NCI-H345 treated with DMSO at 0.1 percent for 48 hours (cell line): Measurements from ENCODE around the gene SYCP2.

Source experiments
- DNase-seq: peaks from one replicate; lab custom pipeline; 2025; ENCODE audit not compliant: unreplicated experiment; lab: John Stamatoyannopoulos, UW

Gene SYCP2

DNA sequence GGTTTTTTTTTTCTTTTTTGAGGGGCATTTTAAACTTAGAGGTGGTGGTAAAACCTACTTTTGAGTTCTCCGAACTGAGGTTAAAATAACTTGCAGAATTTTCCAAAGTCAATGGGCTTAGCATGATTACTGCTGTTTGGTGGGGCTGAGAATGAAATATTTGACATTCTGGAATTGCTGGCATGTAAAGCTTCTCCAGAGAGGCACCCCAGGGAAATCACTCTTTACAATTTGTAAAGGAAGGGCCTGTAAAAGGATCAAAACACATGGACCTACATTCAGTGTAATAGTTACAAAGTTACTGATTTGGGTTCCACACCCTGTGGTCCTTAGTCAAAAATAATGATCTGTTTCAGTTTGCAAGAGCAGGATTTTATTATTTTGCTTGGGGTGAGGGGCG is 12.3 kb upstream of the SYCP2 start:
- DNase-seq = no peak

DNA sequence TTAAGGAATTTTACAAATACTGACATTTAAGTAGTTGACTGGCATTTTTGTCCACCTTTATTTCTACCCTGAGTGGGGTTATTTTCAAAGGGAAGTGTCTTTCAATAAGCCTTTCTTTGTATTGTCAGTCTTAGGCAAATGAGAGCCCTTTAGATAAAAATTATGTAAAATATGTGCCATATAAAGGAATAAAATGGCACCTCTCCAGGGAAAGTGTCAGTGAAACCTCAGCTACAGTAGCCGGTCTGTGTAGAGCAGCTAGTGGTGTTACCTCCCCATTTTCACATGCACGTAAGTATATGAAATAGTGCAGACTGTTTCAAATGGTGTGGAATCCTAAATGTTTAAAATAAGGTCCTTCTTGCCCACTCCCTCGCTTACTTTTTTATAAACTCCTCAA is 11.7 kb upstream of the SYCP2 start:
- no peak for DNase-seq

DNA sequence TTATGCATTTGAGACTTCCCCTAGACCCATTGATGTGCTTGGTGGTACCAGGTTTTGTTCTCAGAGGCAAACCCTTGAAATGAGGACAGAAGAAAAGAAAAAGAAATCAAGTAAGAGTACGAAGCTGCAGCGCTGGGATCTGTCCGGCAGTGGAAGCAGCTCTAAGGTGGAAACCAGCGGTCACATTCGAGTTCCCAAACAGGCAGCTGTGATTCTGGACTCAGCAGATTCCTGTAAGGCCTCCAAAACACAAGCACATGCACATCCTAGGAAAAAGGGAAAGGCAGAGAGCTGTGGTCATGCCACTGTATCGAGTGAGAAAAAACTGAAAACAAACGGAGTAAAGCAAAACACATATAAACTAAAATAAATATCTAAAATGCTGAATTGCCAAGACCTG is 11.3 kb upstream of the SYCP2 start:
- no peak for DNase-seq

DNA sequence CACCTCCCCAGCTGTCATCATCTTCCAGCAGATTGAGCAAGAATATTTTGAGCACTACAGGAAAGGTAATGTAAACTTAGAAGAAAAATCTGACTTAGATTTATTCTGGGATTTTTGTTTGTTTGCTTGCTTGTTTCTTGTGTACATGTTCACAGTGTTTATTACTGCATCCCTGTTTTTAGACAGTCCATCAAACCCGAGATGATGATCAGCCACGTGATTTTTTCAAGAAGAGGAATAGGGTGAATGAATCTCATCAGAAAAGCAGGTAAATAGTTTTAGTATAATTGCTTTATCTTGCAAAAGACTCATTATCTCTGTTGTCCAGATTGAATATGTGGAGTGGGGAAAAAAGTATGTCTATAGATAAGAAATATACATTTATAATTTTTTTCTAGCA is 8.8 kb upstream of the SYCP2 start:
- no peak for DNase-seq

DNA sequence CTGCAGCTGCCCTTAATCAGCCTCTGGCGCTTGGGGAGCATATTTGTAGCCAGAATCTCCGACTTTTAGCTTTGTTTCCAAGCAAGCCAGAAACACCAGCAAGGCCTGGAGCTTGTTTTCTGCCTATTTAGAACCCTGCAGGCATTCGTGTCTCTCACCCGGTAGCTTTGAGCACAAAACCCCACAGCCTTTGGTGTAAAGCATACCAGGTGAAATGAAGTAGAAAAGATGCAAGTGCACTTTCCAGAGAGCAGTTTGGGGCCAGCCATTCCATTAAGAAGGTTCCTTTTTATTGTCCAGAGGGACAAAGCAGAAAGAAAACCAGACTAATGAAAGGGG is 7.5 kb upstream of the SYCP2 start:
- no peak for DNase-seq

DNA sequence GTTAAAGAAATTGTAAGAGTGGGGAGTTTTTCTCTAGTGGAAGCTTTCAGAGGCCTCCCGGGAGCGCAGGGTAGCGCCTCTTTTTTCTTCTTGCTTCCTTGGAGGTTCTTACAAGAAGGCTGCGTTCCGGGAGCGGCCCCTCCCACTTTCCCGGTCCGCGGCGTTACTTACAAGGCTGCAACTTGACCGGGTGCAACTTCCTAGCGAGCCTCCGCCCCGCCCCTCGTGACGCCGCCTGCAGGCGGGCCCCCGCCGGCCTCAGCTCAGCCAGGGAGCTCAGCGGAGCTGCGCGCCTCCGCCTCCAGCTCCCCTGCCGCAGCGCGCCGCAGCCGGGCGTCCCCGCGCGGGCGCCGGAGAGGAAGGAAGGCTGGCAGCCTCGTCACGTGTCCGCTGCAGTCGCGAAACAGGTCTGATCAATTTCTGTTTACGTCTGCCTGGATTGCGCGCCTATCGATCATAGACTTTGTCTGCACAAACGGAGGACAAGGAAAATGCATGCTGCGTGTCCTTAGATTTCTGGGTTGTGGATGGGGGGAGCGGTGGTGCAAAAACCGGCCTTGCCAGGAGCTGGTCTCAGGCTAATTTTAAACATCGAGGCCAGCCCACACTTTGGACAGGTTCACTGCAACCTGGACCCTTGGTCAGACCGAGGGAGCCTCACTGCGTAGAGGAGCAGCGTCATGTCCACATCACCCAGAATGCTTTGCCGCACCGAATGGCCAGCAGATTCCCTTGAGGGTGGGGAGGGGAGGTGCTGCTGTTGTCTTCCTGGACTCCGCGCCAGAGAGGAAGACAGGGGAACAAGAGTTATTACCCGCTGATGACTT is 6.9 kb upstream of the SYCP2 start, which contains the start of the genes FAM217B and PPP1R3D:
TSS of gene FAM217B (plus strand) at position 261 of the 827 bp plus-strand sequence. CDS start 3,555 bp downstream, outside the sequence.
TSS of gene PPP1R3D (minus strand) at position 177 of the 827 bp plus-strand sequence. CDS start 374 bp downstream, outside the sequence.
- peak; percentile 87 for DNase-seq

DNA sequence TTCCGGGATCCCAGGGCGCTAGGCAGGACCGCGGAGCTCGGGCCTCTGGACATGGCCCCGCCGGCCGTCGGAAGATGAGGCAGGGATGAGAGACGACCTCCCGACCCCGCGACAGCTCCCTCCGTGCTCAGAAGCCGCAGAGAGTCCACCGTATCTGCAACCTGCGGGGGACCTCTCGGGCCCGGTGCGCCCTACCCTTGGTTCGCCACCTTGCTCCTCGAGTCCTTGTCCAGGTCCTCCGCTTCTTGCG is 6.4 kb upstream of the SYCP2 start:
- DNase-seq = no peak

DNA sequence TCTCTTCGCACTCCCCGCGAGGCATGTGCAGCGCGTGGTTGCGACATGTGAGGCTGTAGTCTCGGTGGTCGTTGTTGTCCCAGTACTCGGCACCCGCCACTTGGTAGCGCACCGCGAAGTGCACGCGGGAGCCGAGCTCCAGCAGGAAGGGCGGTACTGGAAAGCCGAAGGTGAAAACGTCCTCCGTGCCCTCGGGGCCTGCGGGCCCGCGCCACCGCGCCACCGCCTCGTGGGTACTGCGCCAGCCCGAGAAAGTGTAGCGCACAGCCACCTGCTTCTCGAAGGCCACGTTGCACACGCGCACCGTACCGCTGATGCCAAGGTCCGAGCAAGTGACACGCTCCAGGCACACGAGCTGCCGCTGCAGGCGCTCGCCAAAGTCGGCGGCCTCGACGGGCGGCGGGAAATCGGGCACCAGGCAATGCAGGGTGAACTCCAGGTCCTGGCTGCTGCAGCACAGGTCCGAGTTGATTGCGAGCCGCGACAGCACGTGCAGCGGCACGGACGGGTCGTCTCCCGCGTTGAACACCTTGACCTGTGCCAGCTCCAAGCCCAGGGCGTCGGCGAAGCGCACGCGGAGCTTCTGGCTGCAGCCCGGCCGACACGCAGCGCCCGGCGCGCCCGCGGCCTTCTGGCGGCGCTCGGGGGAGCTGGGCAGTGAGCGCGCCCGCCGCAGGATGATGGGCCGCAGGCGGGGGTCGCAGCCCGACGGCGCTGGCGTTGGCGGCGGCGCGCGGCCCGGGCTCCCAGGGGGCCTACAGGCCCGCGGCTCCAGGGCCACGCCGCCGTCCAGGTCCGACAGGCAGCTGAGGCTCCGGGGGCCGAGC is 5.8 kb upstream of the SYCP2 start:
- no peak for DNase-seq

DNA sequence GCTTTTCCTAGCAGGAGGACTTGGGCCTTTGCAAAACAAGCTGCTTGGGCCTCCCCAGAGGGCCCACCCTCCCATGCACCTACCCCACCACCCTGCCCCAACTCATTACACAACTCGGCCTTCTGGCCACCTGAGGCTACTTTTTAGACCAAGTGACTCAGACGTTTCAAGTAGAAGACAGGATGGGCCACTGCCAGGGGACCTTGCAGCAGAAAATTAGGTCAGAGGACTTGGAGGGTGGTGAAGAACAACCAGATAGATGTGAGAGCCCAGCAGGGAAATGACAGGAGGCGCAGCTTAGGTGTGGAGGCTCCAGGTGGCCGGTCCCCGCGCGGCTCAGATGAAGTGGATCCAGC is 5.2 kb upstream of the SYCP2 start:
- no peak for DNase-seq

DNA sequence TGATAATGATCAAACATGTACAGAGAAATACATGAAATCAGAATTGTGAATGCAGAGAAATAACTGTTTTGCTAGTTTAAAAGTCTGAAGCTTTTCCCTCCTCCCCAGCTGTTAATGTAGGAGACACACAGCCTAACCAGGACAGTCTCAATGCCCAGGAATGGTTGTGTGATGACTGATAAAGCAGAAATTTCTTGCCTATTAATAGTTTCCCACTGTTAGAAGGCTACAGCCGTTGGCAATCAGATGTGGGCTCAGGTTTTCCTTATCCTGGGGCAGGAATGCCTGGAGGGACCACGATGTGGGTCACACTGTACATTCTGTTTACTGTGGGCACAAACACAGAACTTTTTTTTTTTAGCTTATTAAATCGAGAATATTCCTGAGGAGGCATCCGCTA is 4.8 kb upstream of the SYCP2 start:
- DNase-seq = no peak

DNA sequence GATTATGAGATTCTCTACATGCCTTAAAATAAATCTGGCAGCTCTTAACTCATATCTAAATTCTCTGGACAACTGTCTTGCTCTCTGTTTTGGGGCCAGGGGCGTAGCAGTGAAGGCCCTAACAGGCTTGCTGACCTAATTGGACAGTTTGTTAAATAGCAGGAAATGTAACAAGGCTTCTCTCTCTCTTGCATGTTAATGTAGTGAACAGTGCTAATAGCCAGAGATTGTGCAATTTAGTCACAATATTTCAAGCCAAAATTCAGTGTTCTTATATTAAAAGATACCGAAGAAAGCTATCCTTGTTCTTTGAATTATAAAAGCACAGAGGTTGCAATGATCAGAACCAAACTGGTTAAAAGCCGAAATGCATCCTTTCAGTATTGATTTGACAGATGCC is 3.7 kb upstream of the SYCP2 start:
- DNase-seq = no peak

DNA sequence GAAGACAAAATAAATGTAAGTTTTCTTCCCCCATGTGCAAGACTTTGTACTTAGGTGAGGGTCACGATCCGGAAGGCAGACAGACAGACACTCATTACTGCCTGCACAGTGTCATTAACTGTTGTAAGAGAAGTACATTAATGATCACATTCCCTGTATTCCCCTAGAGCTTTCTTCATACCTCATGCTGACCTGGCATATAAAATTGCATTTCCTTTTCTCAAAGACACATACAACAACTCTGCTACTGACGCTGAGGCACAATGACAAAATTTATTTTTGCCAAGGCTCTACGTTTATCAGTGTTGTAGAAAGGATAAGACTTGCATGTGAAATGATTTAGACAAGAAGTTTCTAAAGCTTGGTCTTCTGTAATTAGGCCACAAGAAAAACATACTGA is 3.0 kb upstream of the SYCP2 start:
- no peak for DNase-seq

DNA sequence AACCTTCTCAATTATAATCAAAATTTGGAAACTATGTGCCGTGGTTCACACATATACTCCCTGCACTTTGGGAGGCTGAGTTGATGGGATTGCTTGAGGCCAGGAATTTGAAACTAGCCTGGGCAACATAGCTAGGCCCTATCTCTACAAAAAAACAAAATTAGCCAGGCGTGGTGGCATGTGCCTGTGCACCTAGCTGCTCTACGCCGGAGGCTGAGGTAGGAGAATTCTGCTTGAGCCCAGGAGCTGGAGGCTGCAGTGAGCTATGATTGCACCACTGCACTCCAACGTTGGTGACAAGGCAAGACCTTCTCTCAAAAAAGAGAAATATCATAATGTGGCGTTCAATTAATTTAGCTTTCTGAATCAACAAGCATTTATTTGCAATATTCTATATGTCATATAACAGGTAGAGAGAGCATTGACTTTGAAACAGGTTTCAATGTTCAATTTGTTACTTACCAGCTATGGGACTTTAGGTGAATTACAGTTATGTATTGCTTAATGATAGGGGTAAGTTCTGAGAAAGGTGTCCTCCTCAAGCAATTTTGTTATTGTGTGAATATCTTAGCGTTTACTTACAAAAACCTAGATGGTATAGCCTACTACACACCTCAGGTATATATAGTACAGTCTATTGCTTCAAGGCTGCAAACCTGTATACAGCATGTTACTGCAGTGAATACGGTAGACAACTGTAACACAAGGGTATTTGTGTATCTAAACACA is 2.2 kb upstream of the SYCP2 start:
- DNase-seq = no peak

DNA sequence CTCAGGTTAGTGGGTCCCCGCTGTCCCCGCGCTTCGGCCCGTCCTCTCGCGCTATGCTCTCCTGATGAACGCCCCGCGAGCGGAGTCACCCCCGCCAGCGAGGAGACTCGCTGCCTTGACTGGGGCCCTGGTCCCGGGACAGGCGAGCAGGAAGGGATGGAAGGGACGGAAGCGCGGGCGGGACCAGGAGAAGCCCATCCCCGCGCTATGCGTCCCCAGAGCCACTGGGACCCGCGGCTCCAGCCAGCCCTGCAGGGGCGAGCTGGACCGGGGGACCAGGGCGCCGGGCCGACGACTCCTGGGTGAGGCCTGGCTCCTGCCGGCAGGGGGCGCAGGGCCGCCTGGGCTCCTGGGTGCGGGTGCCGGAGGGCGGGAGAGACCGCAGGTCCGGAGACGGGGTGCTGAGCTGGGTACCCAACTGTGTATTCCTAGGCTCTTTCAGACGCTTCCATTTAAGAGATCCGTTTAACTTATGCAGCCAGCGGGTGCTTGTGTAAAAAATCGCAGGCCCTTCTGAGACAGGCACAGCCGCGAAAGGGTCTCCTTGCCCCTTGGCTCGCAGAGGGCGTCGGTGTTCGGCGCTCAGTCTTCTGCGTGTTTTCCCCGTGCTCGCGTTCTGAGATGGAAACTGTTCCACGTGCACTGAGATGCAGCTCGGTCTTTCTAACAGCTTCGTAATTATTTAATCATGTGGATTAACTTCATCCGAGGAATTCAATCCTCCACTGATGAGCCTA is 580 bp upstream of the SYCP2 start:
- DNase-seq = peak; percentile 22

DNA sequence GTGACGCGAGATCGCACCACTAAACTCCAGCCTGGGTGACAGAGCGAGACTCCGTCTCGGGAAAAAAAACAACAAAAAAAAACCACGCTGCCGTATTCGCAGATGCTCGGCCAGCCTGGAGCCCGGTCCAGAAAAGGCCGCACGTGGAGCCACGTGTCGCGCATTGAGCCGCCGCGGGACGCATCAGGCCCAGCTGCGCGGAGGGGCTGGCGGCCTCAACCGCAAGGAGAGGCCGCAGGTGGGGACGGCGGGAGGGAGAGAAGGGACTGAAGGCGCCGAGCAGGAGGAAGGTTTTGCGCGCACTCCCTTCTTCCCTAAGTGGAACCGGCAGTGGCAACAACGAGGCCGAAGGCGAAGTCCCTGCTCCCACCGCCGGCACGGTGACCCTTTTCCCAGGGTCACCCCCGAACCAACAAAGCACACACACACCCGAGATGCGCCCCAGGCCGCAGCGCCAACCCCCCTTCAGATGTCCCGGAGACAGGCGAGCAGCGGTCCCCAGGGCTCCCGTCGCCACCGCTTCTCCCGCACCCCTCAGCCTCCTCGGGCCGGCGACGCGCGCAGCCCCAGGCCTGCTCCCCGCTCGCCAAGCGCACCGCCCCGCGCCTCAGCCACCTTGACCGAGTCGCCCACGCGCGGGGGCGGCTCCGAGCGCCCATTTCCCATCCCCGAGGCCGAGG is 681 bp downstream of the SYCP2 start:
- DNase-seq = no peak

DNA sequence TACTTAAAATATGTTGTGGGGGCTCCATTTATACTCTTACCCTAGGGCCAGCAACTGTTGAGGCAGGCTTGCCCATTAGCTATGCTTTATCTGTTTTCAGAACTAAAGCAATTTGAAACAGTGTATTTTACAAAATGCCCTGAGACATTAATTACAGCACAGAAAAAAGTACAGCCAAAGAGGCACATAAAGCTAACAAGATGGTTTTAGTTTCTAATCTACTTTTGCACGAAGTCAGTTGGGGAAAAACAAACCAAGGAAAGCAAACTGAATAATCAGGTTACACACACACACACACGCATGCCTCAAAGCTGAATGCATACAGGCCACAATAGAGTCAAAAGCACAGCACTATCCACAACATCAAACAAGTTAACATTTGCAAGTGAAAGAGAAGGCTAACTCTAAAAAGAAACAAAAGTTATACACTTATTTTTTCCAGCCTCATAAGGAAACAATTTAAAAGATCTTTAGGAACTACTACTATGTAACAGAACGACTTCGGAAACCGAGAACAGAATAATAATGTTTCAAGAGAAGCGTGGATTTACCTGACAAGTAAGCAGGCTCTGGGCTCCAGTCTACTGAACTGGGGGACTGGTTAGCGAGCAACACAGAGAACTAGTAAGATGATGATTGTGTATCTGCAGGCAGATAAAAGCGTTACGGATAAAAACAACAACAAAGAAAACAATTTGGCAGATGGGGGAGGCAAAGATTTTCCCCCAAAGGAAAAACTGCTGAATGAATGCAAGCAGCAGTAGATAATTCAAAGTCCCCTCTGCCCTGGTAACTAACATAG is 1.7 kb downstream of the SYCP2 start:
- no peak for DNase-seq

DNA sequence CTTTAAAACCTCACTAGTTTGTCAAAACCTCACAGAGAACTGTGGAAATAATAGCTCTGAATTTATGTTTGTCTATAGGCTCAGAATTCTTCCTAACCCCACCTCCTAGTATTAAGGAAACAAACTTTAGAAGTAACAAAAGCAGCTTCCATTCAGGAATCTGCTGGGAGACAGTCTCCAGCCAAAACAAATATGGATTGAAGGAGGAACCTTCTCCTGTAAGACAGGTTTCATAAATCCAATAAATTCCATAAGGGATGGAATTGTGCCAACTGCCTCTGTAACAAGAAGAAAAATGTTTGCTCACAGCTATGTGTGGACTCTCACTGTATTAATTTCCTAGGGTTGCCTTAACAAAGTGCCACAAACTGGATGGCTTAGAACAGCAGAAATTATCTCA is 7.5 kb downstream of the SYCP2 start:
- DNase-seq = no peak

DNA sequence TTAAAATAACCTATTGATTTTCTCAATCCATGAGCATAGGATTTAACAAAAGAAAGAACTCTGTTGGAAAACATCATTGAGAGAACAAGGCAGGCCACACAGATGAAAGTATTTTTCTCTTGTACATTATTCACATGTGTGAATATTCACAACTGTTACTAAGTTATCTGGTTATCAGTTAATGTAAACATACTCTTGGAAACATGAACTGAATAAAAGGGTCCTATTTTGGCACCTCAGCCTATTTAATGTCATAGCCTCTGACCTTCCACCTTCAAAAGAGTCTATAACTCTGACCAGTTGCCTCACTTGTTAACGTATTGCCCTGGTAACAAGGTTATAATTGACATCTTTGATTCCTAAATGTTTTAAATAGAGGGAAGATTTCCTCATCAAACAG is 8.1 kb downstream of the SYCP2 start:
- DNase-seq = no peak

DNA sequence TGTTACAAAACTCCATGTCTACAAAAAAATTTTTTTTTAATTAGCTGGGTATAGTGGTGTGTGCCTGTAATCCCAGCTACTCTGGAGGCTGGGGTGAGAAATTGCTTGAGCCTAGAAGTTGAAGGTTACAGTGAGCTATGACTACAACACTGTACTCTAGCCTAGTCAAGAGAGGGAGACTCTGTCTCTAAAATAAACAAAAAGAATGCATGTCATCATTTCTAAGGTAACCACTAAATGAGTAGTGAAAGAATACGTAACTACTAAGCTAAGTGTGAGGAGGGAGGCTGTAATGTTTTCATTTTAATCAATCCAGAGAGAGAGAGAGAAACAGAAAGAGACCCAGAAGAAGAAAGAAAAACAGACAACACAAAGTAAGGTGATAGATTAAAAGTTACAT is 9.9 kb downstream of the SYCP2 start:
- DNase-seq = no peak

DNA sequence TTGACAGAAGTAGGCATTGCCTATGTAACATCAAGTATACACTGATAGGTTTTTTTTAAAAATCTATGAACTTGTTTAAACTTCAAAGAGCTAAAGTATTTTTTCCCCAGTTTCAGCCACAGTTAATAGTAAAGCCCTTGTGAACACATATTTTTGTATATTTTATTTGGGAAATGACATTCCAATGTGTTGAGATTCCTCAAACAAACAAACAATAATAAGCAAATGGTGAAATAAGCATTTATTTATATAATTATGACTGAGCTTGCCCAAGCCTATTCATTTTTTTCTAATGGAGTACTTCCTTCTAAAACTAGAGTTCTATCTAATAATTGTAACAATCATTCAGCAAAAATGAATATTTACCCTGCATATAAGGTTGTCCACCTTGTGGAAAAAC is 12.5 kb downstream of the SYCP2 start:
- no peak for DNase-seq
